Embryonic facial prominence (tissue), 1 donor: ENCODE data around the gene TUT1.
"Not testable (repeated sequence)": the region's sequence is repeated elsewhere in the genome, so short reads cannot be mapped to it uniquely, and the experiment has no call there.

Experiments used
- DNase-seq: peaks from one replicate; pipeline ENCODE4 v3.0.0-alpha.2; 2016; ENCODE audit errors: extremely low spot score

Gene TUT1

DNA sequence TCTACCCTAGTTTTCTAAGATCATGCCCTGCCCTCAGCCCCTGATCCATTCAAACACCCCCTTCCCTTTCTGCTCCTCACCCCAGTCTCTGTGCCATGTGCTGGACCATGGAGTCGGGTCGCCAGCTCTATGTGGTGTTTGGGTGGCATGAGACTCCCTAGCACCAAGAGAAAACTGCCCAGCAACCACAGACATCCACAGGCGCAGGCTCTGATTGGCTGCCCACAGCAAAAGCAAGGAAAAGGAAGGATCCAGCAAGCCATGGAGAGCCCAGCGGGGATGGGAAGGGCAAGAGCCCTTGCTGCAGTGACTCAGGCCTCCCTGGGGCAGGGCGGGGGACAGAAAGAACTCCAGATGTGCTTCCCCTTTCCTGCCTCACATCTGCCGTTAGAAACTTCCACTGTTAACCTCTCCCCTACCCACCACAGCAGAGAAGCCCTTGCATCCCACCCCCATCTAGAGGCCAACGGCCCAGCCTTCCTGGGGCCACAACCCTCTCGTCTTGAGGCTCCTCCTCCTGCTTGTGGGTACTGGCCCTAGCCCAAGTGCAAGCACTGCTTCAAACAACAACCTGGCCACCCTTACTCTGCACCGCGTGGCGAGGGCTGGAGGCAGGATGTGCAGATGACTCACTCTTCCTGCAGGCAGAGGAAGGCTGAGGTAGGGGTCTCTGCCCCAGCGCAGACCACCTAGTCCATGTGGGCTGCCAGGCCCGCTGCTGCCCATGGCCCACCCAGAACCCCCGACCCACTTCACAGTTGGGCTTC lies 35.0 kb downstream of the TUT1 start:
- no peak for DNase-seq

- no peak for DNase-seq
Observed at GRCh38 chr11:62555464-62556107, 35.7 kb downstream of the TUT1 start.

DNA sequence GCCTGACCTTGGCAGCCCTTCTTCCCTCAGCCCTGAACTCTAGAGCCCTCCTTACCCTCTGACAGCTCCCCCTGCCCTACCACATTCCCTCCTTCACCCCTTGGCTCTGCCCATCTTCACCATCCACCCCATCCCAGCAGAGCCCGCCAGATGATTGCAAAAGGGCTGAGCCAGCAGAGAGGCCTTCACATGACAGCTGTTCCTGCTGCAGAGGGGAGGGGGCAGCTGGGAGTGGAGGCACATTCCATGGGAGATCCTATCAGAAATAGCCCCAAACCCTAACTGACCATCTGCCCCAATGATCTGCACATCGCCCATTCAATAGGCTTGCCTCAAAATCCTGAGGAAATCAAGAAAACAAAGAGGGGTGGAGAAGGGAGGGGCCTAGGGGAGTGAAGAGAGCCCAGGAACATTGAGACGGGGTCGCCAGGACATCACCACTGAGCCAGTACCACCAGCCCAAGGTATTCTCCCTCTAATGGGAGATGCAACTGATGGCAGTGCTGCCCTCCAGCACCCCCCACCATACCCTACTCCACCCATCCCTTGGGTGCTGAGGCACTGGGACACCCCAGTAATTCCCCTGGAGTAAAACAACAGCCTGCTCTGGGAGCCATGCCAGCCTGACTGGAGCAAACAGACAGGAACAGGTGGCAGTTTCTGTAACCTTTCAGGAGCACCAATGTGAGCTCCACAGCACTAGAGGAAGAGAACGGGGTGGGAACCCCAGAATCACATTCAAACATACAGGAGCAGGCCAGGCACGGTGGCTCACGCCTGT lies 36.7 kb downstream of the TUT1 start:
- DNase-seq: no peak

DNA sequence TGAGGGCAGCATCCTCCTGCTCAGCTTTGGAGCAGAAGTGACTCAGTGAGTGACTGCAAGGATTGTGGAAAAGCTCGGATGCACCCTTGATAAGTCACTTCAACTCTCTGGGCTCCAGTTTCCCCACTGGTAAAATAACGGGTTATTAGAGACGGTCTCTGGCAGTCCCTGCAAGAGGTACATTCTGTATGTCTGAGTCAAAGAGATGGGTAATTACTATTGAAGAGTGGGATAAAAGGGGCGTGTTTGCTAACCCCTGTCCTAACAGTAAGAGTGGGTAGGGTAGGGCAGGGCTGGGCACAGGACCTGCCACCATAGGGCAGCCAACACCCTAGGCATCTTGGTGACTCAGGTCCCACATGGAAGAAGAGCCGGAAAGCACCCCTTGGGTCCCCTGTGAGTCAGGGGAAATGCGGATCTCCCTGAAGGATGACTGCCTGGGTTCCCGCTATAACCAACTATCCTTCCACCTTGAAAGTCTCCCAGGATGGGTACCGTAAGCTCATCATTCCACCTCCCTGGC lies 37.4 kb downstream of the TUT1 start:
- DNase-seq: no peak

GRCh38 chr11:62553080-62553838 lies 38.1 kb downstream of the TUT1 start:
- DNase-seq: no peak

DNA sequence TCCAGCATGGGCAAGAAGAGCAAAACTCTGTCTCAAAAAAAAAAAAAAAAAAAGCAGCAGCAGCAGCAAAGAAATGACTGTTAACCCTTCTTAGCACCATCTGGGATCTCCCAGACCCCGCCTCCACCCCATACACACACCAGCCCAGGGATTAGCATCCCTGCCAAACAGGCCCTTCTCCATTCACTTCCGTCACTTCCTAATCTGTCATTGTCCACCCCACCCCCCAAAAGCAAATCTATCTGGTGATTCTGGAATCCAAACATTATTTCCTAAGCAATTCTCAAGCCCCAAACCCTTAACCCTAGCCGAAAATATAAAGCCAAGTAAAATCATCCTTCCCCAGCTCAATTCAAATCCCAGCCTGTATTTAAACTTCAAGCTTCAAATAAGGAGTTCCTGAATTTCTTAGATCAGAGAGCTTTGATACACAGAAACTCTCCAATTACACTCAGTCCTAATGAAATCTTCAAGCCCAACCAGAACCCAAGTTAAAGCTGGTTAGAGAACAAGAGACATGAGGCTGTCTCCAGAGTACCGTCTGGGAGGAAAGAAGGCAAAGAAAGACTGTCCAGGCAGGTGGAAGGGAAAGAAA lies 38.7 kb downstream of the TUT1 start:
- no peak for DNase-seq

- DNase-seq: not testable (repeated sequence)
Observed at GRCh38 chr11:62550478-62550877, 40.8 kb downstream of the TUT1 start.

GRCh38 chr11:62548545-62549335 lies 42.6 kb downstream of the TUT1 start:
- DNase-seq: no peak

DNA sequence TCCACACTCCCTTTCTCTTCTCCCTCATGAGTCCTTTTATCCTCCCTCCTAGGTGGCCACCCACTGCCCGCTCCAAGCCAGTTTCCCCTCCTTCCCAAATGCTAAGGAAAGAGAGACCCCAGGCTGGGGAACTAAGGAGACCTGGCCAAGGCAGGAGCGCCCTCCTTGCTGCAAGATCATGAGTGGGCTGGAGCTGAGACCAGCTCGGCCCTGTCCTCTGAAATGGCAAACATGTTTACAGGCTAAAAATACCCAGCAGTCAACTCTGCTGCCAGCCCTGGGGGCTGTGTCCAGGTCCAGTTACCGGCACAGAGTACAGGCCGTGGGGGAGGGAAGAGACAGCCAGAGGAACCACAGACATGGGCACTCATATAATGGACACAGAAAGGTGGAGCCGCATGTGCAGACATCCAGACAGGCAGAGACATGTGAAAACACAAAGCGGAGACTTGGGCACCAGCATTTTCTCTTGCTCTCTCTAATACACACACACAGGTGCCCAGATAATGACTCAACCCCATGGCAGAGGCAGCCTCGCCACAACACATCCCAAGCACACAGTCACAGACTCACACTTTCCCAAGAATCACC lies 43.5 kb downstream of the TUT1 start:
- no peak for DNase-seq

DNA sequence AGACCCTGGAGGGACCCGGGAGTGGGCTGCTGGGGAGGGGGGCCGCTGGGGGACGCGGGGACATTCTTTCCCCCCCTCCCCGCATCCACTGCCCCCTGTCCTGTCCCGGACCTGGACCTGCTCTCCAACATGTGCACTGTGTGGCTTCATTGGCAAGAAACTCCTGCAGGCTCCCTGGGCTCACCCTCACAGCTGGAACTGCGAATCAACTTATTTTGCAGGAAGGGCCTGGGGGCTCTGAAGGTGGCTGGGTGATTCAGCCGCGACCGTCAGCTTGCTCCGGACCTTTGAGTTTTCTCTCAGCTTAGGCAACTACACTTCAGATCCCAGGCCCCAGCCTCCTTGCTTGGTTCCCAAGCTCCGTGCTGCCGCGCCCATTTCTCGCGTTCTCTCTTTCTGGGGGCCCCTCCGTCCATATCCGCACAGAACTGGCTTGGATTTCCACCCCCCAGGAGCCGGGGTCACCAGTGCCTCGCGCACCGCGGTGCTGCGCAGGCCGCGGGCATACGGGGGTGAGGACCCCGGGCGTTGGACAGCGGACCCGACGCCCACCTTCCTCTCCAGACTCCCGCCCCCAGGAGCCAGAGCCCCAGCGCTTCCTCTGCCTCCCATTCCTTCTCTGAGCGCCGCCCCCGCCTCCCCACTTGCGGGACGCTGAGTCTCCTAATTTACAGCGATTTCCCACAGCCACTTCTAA lies 44.2 kb downstream of the TUT1 start:
- no peak for DNase-seq

GRCh38 chr11:62546244-62546928 lies 44.9 kb downstream of the TUT1 start, which contains the start of gene AHNAK:
Gene AHNAK (minus strand): TSS chr11:62546806. CDS start chr11:62536098, 10,708 bp downstream.
- DNase-seq: no peak

GRCh38 chr11:62545437-62546243 lies 45.7 kb downstream of the TUT1 start:
- peak; percentile 94 for DNase-seq

DNA sequence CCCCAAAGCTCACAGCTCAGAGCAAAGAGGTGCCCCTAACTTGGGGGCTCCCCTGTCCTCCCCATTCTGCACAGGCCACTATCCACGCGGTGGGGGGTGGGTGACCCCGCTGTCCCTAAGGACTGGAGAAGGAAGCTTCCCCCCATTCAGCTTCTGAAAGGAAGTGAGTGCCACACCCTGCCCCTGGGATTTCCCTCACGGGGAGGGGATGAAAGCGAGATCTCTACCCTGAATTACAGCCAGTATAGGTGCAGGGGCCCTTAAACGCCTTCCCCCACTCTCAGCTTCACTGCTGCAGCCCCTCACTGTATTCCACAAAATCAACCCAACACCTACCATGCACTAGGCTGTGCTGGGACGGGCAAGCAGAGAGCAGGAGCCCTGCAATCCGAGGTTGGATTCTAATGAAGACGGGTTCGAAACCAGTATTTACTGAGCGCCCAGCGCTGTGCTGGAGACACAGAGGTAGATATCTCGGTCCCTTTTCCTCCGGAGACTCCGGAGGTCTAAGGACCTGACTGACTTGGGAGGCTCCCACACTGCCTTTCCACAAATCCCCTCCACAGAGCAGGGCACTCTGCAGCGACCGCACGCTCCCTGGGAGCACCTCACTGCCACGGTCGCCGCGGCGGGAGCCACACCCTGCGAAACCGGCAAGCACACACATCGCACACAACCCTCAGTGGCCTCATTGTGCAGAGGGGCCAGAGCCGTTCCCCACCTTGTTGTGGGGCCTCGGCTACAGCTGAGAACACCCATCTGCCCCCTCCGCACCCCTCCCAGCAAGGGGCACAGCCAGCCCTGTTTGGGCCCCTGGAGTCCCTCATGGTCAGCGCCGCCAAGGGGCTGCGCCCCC lies 46.5 kb downstream of the TUT1 start:
- no peak for DNase-seq

DNA sequence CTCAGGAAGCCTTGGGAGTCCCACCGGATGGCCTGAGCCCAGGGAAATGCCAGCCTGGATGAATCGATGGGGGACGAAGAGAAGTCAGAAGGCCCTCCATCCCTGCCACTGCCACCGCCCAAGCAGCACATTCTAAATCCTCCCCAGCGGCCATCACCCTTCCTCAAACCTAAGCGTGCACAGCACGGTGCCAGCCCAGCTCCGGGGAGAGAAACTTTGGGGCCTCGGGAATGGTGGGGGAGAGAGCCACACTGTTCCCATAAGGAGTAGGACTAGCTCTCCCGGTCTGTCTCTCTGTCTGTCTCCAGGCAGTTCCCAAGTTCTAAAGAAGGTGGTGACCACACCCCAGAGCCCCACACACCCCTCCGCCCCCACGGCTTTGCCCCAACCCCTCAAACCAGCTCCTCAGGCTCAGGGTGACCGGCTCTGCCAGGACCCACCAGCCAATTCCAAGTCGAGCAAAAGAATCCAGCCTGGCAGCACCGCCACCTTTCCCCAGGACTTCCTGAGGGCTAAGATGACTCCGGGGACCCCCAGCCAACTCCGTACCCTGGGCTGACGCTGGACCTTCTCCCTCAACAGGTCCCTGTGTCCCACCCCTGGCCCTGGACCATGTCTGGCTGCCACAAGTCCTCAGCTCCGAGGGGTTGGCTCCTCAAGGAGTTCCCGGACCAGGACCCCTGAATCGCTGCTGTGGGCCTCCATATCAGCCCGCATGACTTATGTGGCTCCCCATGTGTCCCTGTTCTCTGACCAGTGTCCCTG lies 47.5 kb downstream of the TUT1 start:
- DNase-seq: no peak

DNA sequence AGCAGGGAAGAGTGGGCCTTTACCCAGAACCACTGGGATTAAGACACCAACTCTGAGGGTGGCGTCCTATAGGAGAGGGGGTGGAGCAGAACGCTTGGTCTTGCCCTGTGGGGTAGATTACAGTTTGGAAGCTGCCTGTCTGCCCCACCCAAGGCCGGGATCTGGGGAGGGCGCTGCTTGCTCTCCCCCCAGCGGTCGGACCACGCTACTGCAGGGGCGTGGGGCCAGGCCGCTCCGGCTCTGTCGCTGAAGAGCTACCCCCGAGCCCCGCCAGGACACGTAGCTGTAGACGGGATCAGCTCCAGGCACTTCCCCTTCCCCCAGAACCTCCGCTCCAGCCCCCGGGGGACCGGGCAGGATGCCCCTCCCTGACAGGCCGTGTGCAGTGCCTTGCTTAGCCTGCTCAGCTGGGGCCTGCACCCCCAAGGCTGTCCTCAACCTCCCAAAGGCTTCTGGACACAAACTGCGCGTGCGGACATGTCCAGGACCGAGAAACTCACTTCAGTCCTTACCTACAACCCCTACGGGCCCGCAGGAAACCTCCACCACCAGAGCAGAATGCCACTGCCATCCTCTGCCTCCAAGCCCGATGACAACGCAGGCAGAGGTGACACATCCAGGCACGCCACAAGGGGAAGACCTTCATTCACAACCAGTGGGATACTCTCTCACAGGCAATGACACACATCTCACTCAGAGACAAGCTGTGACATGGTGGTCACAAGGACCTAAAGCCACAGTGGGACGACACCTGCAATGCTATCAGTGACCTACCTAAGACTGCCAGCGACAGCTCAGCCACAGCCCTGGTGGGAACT lies 48.4 kb downstream of the TUT1 start:
- DNase-seq: no peak
